NB4 (cell line): Measurements from ENCODE around the gene MBD6.

Source experiments
- CTCF ChIP-seq: IDR thresholded peaks from one replicate; pipeline ENCODE4 v1.5.1; 2012; ENCODE audit warnings: low read depth, low read length
- MYC ChIP-seq: IDR thresholded peaks from 2 replicates; pipeline ENCODE4 v1.6.1; 2011; ENCODE audit warnings: low read depth, low read length

- TF ChIP-seq CTCF (no peak), MYC (no peak)
Measured at GRCh38 chr12:57487055-57487596, 35.5 kb upstream of the MBD6 start.
